ENCODE data around the gene CD6. TPM values are rescaled to one million over a fixed set of nuclear protein-coding genes. Genes with fewer than 3 reads are reported as not detected.
A peak's percentile ranks its signal among the peaks of the same experiment; 100 is the strongest.

CD6 gene
- total RNA-seq, 1 donor from 2014 or later: not detected

GRCh38 chr11:60984149-60984548 lies 12.7 kb downstream of the CD6 start:
- DNase-seq: no peak

- DNase-seq: no peak
Measured at GRCh38 chr11:60984636-60985035, 13.2 kb downstream of the CD6 start.

- DNase-seq: no peak
Measured at GRCh38 chr11:60985501-60985900, 14.0 kb downstream of the CD6 start.

GRCh38 chr11:60985991-60986915 lies 14.8 kb downstream of the CD6 start:
- no peak for DNase-seq

GRCh38 chr11:60987577-60988277 lies 16.2 kb downstream of the CD6 start:
- no peak for DNase-seq

GRCh38 chr11:60988658-60989057 lies 17.2 kb downstream of the CD6 start:
- no peak for DNase-seq

- DNase-seq: no peak
Measured at GRCh38 chr11:60989093-60989650, 17.7 kb downstream of the CD6 start.

GRCh38 chr11:60991457-60991856 lies 20.0 kb downstream of the CD6 start:
- DNase-seq: no peak

GRCh38 chr11:60992842-60993409 lies 21.4 kb downstream of the CD6 start:
- DNase-seq: peak; percentile 57

GRCh38 chr11:60993615-60994014 lies 22.1 kb downstream of the CD6 start:
- DNase-seq: no peak

GRCh38 chr11:60994541-60995080 lies 23.1 kb downstream of the CD6 start:
- no peak for DNase-seq

GRCh38 chr11:60995798-60996197 lies 24.3 kb downstream of the CD6 start:
- no peak for DNase-seq

GRCh38 chr11:60996381-60997138 lies 25.1 kb downstream of the CD6 start:
- peak; percentile 45 for DNase-seq

- DNase-seq: no peak
Measured at GRCh38 chr11:61000426-61000825, 28.9 kb downstream of the CD6 start.

- no peak for DNase-seq
Measured at GRCh38 chr11:61001931-61002330, 30.5 kb downstream of the CD6 start.

- DNase-seq: no peak
Measured at GRCh38 chr11:61002598-61002997, 31.1 kb downstream of the CD6 start.

- DNase-seq: peak; percentile 90
Measured at GRCh38 chr11:61004180-61004611, 32.7 kb downstream of the CD6 start.

- DNase-seq: peak; percentile 66
Measured at GRCh38 chr11:61004761-61005181, 33.3 kb downstream of the CD6 start.

- peak; percentile 44 for DNase-seq
Measured at GRCh38 chr11:61007383-61007955, 36.0 kb downstream of the CD6 start.

- DNase-seq: peak; percentile 23
Measured at GRCh38 chr11:61007956-61008896, 36.7 kb downstream of the CD6 start.
